NCI-H146 treated with DMSO at 0.1 percent for 48 hours (cell line): Measurements from ENCODE around the gene LOXL3.
A peak's percentile ranks its signal among the peaks of the same experiment; 100 is the strongest.

Experiments
- DNase-seq: peaks from one replicate; lab custom pipeline; 2025; ENCODE audit not compliant: unreplicated experiment; lab: John Stamatoyannopoulos, UW

The LOXL3 gene

DNA sequence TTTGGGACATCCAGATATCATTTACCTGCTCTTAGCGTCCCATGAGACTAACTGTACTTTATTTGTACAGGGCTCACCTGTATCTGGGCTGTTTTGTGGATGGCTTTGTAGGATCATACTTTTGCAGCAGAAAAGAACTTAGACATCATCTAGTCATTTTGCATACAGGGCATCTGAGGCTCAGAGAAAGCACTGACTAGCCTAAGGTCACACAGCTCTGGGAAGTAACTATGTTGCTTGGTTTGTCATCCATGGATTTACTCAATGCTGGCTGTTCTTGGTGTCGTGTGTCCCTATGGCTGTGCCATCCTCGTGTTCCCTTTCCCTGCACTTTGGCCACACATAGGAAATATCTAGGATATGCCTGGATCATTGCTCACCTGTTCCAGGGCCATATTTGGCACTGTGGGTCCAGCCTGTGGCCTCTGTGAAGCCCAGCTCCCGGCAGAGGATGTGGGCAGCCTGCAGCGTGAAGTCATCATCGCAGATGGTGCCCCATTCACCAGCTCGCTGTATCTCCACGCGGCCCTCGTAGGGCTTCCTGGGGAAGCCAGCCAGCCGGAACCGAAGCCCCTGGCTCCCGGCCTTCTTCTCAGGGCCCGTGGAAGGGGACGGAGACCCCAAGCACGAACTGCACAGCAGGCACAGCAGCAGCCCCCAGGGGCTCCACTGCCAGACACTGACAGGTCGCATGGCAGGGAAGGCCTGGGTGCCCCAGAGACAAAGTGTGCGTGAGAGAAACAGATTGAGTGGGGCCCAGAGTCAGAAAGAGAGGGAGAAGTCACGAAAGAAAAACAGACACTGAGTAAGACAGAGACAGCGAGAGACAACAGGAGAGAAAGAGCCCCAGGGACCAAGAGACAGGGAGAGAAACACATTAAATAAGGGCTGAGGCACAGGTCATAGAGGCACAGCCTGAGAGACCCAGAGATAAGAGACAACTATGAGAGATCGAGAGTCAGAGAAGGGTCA lies 1.5 kb downstream of the LOXL3 start:
- DNase-seq: no peak

DNA sequence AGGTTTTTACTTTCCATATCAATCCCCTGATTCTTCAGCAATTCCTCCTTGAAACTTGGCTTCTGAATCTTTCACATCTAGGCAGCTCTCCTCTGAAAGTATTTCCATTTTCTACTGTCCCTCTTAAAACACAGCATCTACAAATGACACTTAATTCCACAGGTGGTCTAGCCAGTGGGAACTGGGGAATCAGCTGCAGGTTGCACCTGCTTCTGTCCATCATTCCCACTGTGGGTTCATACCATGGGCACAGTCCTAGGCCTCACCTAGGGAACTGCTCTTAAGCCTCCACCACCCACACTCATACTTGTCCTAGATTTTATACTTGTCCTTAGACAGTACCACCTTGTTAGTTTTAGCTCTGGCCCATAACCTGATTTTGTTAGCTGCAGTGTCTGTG lies 2.2 kb downstream of the LOXL3 start:
- no peak for DNase-seq

DNA sequence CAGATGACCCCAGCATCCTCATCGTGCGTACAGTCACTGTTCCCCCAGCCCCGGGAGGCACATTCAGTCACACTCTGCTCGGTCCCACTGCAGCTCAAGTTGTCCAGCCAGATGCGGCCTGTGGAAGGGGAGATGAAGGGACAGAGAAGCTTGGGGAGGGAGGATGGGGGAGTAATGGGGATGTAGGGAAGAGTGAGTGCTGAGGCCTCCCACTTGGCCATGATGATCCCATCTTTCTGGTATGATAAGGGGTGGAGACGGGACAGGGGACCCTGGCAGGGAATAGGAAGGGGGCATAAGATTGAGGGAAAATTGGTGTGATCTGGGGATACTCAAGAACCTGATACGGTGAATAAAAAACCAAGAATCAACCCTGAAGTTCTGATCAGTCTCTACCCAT lies 3.5 kb downstream of the LOXL3 start:
- no peak for DNase-seq

DNA sequence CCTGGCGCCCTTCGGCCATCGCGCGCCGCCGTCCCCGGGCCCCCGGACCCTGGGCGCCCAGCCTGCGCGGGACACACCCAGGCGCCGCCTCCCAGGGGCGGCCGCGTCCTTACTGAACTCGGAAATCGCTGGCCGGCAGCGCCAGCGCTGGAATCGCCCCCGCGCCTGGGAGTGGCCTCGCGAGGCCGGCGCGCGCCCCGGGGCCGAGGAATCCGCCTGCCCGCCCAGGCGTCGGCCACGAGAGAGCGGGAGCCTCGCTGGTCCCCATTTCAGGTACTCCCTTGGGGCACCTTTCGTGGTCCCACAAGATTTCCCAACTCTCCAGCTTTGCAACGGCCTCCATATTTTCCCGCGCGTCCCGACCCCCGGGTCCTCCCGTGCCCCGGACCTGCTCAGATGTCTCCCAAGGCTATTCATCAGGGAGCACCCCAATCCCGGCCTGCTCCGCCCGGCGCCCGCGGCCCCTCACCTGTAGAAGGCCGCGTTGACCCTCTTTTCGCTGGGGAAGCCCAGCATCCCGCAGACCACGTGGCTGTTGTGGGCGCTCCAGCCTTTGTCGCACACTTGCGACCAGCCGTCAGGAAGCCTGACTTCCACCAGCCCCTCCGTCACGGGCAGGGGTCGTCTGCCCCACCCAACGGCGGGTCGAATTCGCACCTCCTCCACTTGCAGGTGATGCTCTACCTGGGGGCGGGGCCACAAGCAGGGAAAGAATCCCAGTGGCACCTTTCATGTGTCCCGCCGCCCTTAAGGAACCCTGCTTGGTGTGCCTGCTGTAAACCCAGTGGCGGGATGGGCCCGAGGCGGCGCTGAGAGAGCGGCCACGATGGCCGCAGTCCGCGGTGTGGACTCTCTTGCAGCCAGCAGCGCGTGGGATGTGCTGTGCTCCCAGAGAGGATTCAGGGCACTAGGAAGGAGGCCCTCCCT lies 4.6 kb downstream of the LOXL3 start:
- DNase-seq: peak; percentile 55

DNA sequence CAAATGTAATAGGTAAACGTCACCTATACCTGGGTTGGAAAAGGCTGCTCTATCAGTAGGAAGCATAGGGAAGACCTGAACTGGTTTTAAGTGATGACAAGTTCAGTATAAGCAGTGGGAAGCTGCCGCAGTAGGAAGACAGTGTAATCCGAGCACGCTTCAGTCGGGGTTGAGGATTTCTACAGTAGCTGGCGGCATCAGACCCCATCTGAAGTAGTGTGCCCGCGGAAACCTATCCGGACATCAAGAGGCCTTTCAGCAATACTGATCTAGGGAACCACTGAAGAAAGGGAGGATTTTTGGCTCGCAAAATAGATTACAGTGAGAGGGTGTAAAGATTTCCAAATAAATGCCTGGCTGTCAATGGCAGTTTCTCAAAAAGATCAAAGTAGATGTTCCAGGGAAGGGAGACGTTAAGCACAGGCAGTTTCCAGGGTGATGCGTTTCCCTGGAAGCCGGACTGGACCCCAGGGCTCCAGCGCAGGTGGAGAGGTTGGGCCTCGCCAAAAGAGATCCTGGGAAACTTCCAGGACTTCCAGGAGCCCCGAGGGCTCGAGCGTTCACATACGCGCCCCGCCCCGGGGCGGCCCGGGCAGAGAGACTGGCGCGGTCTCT lies 5.3 kb downstream of the LOXL3 start:
- peak; percentile 47 for DNase-seq

DNA sequence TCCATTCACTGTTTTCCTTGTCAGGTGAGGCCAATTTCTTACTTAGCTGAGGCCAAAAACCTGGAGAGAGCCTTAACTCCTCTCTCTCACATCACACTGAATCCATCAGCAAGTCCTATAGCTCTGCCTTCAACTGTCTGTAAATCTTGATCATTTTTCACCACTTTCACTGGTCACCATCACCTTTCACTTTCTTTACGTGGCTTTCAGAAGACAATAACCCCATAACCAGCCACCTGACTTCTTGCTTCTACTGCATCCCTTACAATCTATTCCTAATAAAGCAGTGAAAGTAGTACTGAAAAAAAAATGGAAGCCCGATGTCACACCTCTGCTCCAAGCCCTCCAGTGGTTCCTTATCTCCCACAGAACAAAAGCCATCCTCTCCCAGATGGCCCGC lies 7.7 kb downstream of the LOXL3 start:
- no peak for DNase-seq

DNA sequence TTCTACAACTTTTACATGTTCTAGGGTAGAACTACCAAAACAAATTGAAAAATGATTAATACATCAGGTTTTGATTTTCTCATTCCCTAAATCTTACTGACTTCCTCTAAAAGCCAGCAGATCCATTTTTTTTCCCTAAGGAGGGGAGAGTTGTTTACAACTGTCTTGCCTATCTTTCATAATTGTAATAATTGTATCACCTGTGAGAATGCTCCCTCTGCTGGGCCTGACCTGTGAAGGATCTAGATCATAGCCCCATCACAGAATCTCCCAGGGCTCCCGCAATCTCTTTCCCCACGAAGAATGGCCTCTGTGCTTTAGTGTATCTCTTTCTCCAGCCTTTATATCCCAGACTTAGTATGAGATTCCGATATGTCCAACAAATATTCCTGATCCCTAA lies 9.1 kb downstream of the LOXL3 start:
- DNase-seq: no peak

DNA sequence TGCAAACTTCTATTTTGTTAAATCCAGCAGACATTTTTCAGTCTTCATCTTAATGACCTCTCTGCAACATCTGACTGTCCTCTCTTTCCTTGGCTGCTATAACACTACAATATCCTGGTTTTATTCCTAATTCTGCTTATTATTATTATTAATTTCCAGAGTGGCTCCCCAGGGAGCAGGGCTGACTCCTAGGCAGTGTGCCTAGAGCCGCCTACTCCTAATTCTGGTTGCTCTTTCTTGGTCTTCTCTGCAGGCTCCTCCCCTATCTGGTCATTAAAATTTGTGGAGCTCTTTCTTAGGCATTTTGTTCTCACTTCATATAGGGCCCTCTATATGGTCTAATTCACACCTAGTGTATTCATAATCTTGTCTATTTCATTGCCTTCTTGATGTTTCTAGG lies 10.8 kb downstream of the LOXL3 start:
- no peak for DNase-seq

DNA sequence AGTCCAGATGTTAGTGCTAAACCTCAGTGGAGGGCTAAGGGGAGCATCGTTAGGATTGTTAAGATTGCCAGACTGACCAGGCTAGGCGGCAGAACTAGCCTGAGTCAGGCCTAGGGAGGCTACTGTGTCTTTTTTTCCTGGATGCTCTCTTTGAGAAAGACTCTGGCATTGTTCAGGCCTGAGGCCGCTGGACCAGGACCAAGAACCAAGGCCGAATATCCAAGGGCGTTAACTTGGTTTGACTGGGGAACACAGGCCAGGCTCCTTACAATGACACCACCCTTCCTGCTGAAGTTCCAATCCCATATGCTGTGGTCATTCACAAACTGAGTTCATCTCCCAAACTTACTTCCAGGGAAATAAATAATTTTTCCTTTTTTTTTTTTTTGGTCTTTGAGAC lies 13.5 kb downstream of the LOXL3 start:
- DNase-seq: no peak

DNA sequence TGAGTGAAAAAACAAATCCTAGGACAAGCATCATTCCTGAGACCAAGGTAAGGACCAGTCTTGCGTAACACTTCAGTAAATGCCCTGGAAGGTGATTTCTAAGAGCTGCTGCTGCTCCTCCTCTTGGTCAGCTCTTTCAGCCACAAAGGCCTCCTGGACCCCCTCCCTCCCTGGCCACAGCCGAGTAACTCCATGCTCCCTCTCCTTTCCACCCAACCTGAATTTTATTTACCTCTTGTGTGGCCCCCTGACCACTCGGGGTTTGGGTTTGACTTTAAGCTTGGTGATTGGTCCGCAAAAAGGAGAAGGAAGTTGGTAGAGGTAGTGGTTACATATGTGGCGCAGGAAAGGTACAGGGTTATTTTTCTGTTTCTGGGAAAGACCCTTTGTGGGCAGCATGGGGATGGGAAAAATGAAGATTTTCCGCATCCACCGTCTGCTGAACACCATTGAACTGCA lies 14.8 kb downstream of the LOXL3 start:
- no peak for DNase-seq

DNA sequence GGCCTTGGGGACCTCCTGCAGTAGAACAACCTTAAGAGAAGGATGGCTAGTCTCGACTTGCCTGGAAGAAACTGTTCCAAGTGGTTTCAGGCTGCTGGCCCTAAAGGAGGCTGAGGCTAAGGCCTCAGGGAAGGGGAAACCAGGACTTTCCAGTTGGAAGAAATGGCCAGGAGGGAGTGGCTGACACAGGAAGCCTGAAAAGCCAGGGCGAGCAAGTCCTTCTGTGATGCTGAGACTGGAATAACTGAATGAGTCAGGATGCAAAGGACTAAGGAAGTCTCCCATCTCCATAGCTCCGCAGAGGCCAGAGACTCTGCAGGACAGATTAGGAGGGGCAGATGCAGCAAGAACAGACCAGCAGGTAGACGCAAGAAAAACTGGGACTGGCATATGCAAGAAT lies 16.6 kb downstream of the LOXL3 start:
- DNase-seq: no peak

DNA sequence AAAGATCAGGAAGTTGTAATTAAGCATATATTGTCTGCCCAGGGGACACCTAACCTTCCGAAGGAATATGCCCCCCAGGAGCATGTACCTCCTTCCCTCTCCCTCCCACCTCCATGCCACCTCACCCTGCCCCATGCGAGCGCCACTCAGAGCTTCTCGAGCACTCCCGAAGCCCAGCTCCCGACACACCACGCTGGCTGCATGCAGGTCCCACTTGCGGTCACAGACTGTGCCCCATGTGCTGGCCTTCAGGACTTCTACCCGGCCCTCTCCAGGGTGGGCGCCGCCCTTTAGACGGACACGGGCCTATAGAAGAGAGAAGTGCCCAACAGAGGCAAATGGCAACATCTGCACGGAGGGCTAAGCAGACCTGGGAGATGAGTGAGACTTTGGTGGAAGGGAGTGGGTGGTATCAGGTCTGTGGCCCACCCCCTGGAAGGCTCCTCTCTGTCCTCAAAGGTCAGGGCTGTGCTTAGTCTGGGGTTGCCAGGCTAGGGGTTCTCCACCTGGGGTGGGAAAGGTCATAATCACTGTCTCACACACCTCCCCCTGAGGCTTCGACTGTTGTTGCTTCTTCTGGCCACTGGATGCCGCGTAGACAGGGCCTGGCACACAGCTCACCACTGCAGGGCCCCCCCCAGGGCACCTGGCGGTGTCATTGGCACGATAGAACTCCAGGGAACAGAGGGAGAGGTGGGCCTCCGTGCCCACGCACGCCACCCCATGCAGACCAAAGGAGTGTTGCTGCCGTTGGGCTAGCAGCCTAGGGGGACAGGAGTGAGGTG lies 17.4 kb downstream of the LOXL3 start:
- DNase-seq: no peak

DNA sequence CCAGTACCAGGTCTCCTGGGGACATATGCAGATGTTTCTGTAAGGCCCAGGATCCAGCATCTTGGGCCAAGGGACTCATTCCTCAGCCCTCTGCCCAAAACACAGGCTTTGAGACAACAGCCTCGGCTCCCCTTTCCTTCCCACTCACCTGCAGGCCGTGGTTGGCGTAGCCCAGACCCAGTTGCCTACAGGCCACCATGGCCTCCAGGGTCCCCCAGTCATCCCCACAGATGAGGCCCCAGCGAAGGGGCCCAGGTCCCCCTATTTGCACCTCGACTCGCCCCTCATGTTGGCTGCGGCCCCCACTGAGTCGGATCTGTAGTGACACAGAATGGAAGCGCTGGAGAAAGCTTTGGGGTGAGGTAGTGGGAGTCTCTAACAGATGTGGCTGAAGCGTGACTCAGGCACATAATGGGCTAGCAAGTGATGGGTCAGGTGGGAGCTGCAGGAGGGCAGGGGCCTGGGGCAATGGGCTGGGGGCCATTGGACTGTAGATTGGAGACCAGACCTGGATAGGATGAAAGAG lies 18.2 kb downstream of the LOXL3 start:
- no peak for DNase-seq

DNA sequence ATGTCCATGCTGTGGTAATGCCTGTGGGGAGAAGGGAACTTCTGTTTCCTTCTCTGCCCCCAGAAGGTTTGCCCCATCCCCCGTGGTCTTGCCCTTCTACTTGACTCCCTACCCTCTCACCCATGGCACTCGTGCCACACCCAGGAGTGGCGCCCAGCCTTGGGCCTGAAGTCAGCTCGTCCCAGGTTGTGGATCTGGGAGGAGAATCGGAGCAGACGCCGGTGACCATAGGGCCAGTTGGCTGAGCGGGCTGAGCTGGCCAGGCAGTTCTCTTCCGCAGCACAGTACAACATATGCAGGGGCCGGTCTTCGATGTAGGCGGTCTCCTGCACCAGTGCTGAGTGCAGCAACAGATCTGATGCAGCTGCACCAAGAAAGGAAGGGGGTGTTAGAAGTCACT lies 19.3 kb downstream of the LOXL3 start:
- no peak for DNase-seq

DNA sequence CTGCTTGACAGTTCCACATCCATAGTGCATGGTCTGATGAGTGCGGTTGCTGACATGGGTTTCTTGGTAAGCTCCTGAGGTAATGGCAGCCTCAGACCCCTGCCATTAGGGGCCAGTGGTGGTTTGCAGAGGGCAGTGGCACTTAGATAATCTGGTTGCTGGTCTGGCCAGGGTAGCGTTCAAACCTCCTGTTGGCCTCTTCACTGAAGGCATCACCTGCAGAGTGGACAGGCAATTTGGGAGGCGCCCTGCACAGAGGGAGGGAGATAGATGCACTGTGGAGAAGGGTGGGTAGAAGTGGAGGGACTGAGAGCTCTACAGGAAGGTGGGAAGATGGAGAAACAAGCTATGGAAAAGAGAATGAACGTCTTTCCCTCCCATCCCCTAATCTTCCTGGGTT lies 20.3 kb downstream of the LOXL3 start:
- DNase-seq: no peak

DNA sequence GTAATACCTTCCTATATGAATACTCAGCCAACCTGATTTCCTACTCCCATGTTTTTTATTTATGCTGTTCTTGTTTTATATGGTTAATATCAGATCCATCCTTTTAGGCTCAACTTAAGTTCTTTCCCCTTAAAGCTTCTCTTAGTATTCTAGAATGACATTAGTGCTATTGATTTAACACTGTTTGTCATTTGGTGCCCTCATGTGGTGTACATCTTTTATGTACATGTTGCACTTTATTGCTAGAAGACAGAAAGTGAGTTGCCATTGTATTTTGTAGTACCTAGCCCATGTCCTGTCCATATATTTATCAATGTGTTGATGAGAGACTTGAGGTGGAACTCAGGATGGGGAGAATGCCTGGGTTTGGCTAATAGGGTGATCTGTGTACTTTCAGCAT lies 21.5 kb downstream of the LOXL3 start:
- DNase-seq: peak; percentile 18

DNA sequence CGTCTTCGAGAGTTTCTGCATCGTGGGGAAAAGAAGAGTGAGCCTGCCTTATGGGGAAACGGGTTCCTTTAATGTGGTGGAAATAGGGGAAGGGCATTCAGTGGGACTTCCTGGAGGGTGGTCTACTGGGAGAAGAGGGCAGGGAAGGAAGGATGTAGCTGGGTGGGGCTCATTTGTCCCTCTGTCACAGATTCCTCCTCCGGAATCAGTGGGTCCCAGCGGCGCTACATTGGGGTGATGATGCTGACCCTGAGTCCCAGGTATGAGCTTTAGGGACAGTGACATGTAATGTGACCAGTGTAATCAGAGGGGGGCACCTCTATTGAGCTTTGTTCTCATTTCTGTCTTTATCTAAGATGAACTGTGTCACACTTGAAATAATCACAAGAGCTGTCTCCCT lies 22.1 kb downstream of the LOXL3 start:
- no peak for DNase-seq

DNA sequence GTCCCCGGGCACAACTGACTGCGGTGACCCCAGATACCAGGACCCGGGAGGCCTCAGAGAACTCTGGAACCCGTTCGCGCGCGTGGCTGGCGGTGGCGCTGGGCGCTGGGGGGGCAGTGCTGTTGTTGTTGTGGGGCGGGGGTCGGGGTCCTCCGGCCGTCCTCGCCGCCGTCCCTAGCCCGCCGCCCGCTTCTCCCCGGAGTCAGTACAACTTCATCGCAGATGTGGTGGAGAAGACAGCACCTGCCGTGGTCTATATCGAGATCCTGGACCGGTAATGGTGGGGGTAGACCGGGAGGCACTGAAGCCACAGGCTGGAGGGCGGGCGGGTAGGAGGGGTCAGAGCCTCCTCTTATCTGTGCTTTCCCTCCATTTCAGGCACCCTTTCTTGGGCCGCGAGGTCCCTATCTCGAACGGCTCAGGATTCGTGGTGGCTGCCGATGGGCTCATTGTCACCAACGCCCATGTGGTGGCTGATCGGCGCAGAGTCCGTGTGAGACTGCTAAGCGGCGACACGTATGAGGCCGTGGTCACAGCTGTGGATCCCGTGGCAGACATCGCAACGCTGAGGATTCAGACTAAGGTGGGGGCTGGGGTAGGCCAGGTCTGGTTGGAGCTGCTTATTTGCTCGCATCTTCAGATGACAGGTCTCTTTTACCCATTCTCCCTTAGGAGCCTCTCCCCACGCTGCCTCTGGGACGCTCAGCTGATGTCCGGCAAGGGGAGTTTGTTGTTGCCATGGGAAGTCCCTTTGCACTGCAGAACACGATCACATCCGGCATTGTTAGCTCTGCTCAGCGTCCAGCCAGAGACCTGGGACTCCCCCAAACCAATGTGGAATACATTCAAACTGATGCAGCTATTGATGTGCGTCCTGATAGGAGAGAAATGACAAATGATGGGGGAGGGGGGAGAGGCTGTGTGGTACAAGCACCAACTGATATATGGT lies 23.2 kb downstream of the LOXL3 start:
- peak; percentile 23 for DNase-seq
